SK-N-SH treated with all-trans-retinoic acid at 6 μM for 48 hours (cell line): ENCODE results near the gene TCEA3.
"Not testable (repeated sequence)": the region's sequence is repeated elsewhere in the genome, so short reads cannot be mapped to it uniquely, and the experiment has no call there.

ENCODE experiments used
- ATAC-seq: fragments of 200-7000 bp; cut with Tn5 transposase; 3 replicates; pipeline ENCODE4 v1.9.1; 2020; ENCODE audit warnings: mild to moderate bottlenecking, moderate library complexity
- ARNTL ChIP-seq: fragments of 450-650 bp; formaldehyde crosslinking; IDR thresholded peaks from 2 replicates; pipeline ENCODE4 v1.5.0; 2020; ENCODE audit warnings: low read depth, mild to moderate bottlenecking, moderate library complexity, borderline replicate concordance
- BACH2 ChIP-seq: fragments of 250-450 bp; sonication (Bioruptor Pico); IDR thresholded peaks from 2 replicates; pipeline ENCODE4 v1.9.0; 2021; ENCODE audit warnings: mild to moderate bottlenecking, borderline replicate concordance
- CSDC2 ChIP-seq: fragments of 250-450 bp; sonication (Bioruptor Pico); IDR thresholded peaks from 2 replicates; pipeline ENCODE4 v1.5.0; 2020; ENCODE audit warnings: mild to moderate bottlenecking, moderate library complexity
- ESRRG ChIP-seq: fragments of 250-450 bp; sonication (Bioruptor Pico); IDR thresholded peaks from 2 replicates; pipeline ENCODE4 v1.6.1; 2021; ENCODE audit warnings: mild to moderate bottlenecking
- ISL1 ChIP-seq: fragments of 250-450 bp; sonication (Bioruptor Pico); IDR thresholded peaks from 2 replicates; pipeline ENCODE4 v2.1.2; 2022; ENCODE audit warnings: mild to moderate bottlenecking, moderate library complexity
- OSR1 ChIP-seq: fragments of 250-450 bp; sonication (Bioruptor Pico); IDR thresholded peaks from 2 replicates; pipeline ENCODE4 v1.8.0; 2022; ENCODE audit warnings: moderate library complexity, mild to moderate bottlenecking, inconsistent platforms
- PPARA ChIP-seq: fragments of 250-450 bp; sonication (Bioruptor Pico); IDR thresholded peaks from 2 replicates; pipeline ENCODE4 v1.5.0; 2020; ENCODE audit warnings: mild to moderate bottlenecking, borderline replicate concordance
- RARB ChIP-seq: fragments of 250-450 bp; sonication (Bioruptor Pico); IDR thresholded peaks from 2 replicates; pipeline ENCODE4 v1.8.0; 2021; ENCODE audit warnings: mild to moderate bottlenecking, moderate library complexity
- SNAI2 ChIP-seq: fragments of 250-450 bp; sonication (Bioruptor Pico); IDR thresholded peaks from 2 replicates; pipeline ENCODE4 v1.5.0; 2020; ENCODE audit warnings: mild to moderate bottlenecking, moderate library complexity
- TCF4 ChIP-seq: fragments of 250-450 bp; sonication (Bioruptor Pico); IDR thresholded peaks from 2 replicates; pipeline ENCODE4 v1.8.0; 2021; ENCODE audit warnings: mild to moderate bottlenecking, moderate library complexity, borderline replicate concordance
- TOX ChIP-seq: fragments of 250-450 bp; sonication (Bioruptor Pico); IDR thresholded peaks from 2 replicates; pipeline ENCODE4 v1.8.0; 2021; ENCODE audit warnings: mild to moderate bottlenecking, moderate library complexity, borderline replicate concordance
- ZC3H10 ChIP-seq: fragments of 250-450 bp; sonication (Bioruptor Pico); IDR thresholded peaks from 2 replicates; pipeline ENCODE4 v1.5.1; 2021; ENCODE audit warnings: mild to moderate bottlenecking, moderate library complexity
- ZFP3 ChIP-seq: fragments of 250-450 bp; sonication (Bioruptor Pico); IDR thresholded peaks from 2 replicates; pipeline ENCODE4 v1.5.0; 2020; ENCODE audit warnings: mild to moderate bottlenecking, moderate library complexity
- ZFP30 ChIP-seq: fragments of 450-650 bp; formaldehyde crosslinking; IDR thresholded peaks from 2 replicates; pipeline ENCODE4 v1.5.0; 2022; ENCODE audit warnings: mild to moderate bottlenecking, moderate library complexity
- ZNF565 ChIP-seq: fragments of 450-650 bp; formaldehyde crosslinking; conservative IDR thresholded peaks from 2 replicates; pipeline ENCODE4 v1.5.0; 2020; ENCODE audit warnings: low read depth, mild to moderate bottlenecking, moderate library complexity
- ZNF70 ChIP-seq: fragments of 450-650 bp; formaldehyde crosslinking; IDR thresholded peaks from 2 replicates; pipeline ENCODE4 v1.5.0; 2020; ENCODE audit warnings: mild to moderate bottlenecking, moderate library complexity
- ZNF8 ChIP-seq: fragments of 450-650 bp; formaldehyde crosslinking; IDR thresholded peaks from 2 replicates; pipeline ENCODE4 v1.5.0; 2020; ENCODE audit warnings: mild to moderate bottlenecking, moderate library complexity
- TF ChIP-seq, protein P1 (sequence below): fragments of 250-450 bp; sonication (Bioruptor Pico); IDR thresholded peaks from 2 replicates; pipeline ENCODE4 v1.5.1; 2020; ENCODE audit warnings: low read depth, mild to moderate bottlenecking, moderate library complexity
- TF ChIP-seq, protein P2 (sequence below): fragments of 250-450 bp; sonication (Bioruptor Pico); IDR thresholded peaks from 2 replicates; pipeline ENCODE4 v1.5.1; 2021; ENCODE audit warnings: mild to moderate bottlenecking, moderate library complexity
- TF ChIP-seq, protein P3 (sequence below): fragments of 250-450 bp; sonication (Bioruptor Pico); IDR thresholded peaks from 2 replicates; pipeline ENCODE4 v1.5.0; 2020; ENCODE audit warnings: mild to moderate bottlenecking, moderate library complexity
- TF ChIP-seq, protein P4 (sequence below): fragments of 250-450 bp; sonication (Bioruptor Pico); IDR thresholded peaks from 2 replicates; pipeline ENCODE4 v1.8.0; 2021; ENCODE audit warnings: low read depth, mild to moderate bottlenecking, moderate library complexity, borderline replicate concordance
- TF ChIP-seq, protein P5 (sequence below): fragments of 250-450 bp; sonication (Bioruptor Pico); IDR thresholded peaks from 2 replicates; pipeline ENCODE4 v1.8.0; 2020; ENCODE audit warnings: mild to moderate bottlenecking, moderate library complexity, borderline replicate concordance

Gene TCEA3

DNA sequence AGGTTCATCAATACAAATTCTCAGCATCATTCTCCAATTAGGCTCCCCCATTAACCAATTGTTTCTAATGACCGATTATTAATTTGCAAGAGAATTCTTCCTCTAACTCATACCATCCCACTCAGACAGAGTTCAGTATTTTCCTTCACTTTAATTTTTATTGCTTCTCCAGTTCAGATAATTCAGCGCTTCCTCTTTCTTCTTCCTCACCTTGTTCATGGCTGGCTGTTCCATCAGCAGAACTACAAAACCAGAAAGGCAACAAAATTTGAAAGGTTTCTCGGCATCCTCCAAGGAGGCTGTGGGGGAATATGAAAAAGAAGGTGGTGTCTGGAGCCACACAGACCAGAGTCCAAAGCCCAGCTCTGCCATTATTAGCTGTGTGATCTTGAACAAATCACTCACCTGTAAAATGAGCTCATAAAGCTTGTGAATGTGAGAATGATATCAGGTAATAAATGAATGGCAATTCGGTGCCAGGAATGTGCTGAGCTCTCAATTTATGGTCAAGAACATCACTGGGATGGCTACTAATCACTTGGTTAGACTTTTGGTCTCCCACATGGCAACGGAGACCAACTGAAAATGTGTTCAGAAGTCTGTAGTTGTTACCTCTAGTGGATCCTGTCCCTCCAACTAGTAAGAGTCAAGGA, 43.2 kb downstream of the TCEA3 start:
- ATAC-seq: no peak
- TF ChIP-seq ZNF565 (CRISPR knock-in tag) (no peak), OSR1 (no peak), BACH2 (no peak), ZFP3 (no peak), SNAI2 (CRISPR knock-in tag) (no peak), ESRRG (no peak), ZC3H10 (no peak), ZNF8 (CRISPR knock-in tag) (no peak), CSDC2 (no peak), TCF4 (CRISPR knock-in tag) (no peak), PPARA (CRISPR knock-in tag) (no peak), RARB (CRISPR knock-in tag) (no peak), ZNF70 (CRISPR knock-in tag) (no peak), ZFP30 (CRISPR knock-in tag) (no peak), ISL1 (CRISPR knock-in tag) (no peak), TOX (CRISPR knock-in tag) (no peak)
- TF ChIP-seq, protein P1, sequence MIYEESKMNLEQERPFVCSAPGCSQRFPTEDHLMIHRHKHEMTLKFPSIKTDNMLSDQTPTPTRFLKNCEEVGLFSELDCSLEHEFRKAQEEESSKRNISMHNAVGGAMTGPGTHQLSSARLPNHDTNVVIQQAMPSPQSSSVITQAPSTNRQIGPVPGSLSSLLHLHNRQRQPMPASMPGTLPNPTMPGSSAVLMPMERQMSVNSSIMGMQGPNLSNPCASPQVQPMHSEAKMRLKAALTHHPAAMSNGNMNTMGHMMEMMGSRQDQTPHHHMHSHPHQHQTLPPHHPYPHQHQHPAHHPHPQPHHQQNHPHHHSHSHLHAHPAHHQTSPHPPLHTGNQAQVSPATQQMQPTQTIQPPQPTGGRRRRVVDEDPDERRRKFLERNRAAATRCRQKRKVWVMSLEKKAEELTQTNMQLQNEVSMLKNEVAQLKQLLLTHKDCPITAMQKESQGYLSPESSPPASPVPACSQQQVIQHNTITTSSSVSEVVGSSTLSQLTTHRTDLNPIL (CRISPR knock-in tag): no peak
- TF ChIP-seq, protein P2, sequence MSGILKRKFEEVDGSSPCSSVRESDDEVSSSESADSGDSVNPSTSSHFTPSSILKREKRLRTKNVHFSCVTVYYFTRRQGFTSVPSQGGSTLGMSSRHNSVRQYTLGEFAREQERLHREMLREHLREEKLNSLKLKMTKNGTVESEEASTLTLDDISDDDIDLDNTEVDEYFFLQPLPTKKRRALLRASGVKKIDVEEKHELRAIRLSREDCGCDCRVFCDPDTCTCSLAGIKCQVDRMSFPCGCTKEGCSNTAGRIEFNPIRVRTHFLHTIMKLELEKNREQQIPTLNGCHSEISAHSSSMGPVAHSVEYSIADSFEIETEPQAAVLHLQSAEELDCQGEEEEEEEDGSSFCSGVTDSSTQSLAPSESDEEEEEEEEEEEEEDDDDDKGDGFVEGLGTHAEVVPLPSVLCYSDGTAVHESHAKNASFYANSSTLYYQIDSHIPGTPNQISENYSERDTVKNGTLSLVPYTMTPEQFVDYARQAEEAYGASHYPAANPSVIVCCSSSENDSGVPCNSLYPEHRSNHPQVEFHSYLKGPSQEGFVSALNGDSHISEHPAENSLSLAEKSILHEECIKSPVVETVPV (CRISPR knock-in tag): no peak
- TF ChIP-seq, protein P3, sequence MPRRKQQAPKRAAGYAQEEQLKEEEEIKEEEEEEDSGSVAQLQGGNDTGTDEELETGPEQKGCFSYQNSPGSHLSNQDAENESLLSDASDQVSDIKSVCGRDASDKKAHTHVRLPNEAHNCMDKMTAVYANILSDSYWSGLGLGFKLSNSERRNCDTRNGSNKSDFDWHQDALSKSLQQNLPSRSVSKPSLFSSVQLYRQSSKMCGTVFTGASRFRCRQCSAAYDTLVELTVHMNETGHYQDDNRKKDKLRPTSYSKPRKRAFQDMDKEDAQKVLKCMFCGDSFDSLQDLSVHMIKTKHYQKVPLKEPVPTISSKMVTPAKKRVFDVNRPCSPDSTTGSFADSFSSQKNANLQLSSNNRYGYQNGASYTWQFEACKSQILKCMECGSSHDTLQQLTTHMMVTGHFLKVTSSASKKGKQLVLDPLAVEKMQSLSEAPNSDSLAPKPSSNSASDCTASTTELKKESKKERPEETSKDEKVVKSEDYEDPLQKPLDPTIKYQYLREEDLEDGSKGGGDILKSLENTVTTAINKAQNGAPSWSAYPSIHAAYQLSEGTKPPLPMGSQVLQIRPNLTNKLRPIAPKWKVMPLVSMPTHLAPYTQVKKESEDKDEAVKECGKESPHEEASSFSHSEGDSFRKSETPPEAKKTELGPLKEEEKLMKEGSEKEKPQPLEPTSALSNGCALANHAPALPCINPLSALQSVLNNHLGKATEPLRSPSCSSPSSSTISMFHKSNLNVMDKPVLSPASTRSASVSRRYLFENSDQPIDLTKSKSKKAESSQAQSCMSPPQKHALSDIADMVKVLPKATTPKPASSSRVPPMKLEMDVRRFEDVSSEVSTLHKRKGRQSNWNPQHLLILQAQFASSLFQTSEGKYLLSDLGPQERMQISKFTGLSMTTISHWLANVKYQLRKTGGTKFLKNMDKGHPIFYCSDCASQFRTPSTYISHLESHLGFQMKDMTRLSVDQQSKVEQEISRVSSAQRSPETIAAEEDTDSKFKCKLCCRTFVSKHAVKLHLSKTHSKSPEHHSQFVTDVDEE (CRISPR knock-in tag): no peak
- TF ChIP-seq, protein P4, sequence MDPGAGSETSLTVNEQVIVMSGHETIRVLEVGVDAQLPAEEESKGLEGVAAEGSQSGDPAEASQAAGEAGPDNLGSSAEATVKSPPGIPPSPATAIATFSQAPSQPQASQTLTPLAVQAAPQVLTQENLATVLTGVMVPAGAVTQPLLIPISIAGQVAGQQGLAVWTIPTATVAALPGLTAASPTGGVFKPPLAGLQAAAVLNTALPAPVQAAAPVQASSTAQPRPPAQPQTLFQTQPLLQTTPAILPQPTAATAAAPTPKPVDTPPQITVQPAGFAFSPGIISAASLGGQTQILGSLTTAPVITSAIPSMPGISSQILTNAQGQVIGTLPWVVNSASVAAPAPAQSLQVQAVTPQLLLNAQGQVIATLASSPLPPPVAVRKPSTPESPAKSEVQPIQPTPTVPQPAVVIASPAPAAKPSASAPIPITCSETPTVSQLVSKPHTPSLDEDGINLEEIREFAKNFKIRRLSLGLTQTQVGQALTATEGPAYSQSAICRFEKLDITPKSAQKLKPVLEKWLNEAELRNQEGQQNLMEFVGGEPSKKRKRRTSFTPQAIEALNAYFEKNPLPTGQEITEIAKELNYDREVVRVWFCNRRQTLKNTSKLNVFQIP: no peak

DNA sequence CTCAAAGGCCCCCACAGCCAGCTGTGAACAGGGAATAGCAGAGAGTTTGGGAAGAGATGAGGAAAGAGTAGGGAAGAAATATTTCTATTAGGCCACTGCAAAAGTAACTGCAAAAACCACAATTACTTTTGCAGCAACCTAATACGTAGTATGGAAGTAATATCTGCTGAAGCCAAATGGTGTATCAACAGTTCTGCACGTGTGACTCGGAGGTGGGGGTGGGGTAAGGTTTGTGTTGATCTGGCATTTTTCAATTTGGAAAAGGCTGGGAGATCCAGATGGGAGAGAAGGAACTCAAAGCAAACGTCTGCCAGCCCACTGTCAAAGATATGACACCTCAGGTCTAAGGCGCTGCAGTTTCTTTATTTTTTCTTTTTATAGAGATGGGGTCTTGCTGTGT, 43.8 kb downstream of the TCEA3 start:
- ATAC-seq: no peak
- TF ChIP-seq ZNF70 (CRISPR knock-in tag) (no peak), ARNTL (CRISPR knock-in tag) (no peak), ZNF565 (CRISPR knock-in tag) (no peak), ESRRG (no peak), TCF4 (CRISPR knock-in tag) (no peak), ZFP30 (CRISPR knock-in tag) (no peak), PPARA (CRISPR knock-in tag) (no peak), TOX (CRISPR knock-in tag) (no peak)
- TF ChIP-seq, protein P2 (CRISPR knock-in tag): no peak
- TF ChIP-seq, protein P5, sequence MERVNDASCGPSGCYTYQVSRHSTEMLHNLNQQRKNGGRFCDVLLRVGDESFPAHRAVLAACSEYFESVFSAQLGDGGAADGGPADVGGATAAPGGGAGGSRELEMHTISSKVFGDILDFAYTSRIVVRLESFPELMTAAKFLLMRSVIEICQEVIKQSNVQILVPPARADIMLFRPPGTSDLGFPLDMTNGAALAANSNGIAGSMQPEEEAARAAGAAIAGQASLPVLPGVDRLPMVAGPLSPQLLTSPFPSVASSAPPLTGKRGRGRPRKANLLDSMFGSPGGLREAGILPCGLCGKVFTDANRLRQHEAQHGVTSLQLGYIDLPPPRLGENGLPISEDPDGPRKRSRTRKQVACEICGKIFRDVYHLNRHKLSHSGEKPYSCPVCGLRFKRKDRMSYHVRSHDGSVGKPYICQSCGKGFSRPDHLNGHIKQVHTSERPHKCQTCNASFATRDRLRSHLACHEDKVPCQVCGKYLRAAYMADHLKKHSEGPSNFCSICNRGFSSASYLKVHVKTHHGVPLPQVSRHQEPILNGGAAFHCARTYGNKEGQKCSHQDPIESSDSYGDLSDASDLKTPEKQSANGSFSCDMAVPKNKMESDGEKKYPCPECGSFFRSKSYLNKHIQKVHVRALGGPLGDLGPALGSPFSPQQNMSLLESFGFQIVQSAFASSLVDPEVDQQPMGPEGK (CRISPR knock-in tag): no peak

DNA sequence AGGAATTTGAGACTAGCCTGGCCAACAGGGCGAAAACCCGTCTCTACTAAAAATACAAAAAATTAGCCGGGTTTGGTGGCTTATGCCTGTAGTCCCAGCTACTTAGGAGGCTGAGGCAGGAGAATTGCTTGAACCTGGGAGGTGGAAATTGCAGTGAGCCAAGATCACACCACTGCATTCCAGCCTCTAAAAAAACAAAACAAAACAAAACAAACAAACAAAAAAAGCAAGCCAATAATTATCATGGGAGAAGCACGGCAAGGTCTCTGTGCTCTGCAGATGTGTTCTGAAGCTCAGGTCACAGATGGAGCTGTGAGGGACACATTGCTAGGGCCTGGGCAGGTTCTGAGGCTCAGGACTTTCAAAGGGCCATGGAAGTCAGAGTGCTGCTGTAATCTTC, 44.3 kb downstream of the TCEA3 start:
- ATAC-seq: not testable (repeated sequence)
